ENCODE measurements around the gene PLPPR2.
"Not testable (repeated sequence)": the region's sequence is repeated elsewhere in the genome, so short reads cannot be mapped to it uniquely, and the experiment has no call there.

PLPPR2 gene

GRCh38 chr19:11355160-11356073 is at the start of gene PLPPR2:
PLPPR2 (plus strand) TSS chr19:11355432; CDS start chr19:11357674, 2,242 bp downstream.
- peak; percentile 91 for DNase-seq (ENCODE audit: low read depth, low spot score)

GRCh38 chr19:11306337-11306736 is 48.9 kb upstream of the PLPPR2 start:
- no peak for DNase-seq (ENCODE audit: low read depth, low spot score)
- in situ Hi-C loops (cut with HindIII; ENCODE audit: low sequenced_read_pairs) = no loop called here
- no peak for TF ChIP-seq CTCF (IDR thresholded peaks at IDR 0.05; ENCODE audit: low read depth, low read length)
- H3K4me3 ChIP-seq (ENCODE audit: low read depth, low read length) = no peak overlapping the region

More at GRCh38 chr19:11355160-11356073, at the start of gene PLPPR2:
- peak within 1 kb of the TSS; percentile 65 for H3K4me3 ChIP-seq (ENCODE audit: low read depth, low read length)
- in situ Hi-C loops (cut with HindIII; ENCODE audit: low sequenced_read_pairs) = no loop called here
- no peak for TF ChIP-seq CTCF (IDR thresholded peaks at IDR 0.05; ENCODE audit: low read depth, low read length)

- DNase-seq (ENCODE audit: low read depth, low spot score); in situ Hi-C loops (cut with HindIII; ENCODE audit: low sequenced_read_pairs); H3K4me3 ChIP-seq (ENCODE audit: low read depth, low read length): not testable (repeated sequence)
These were observed 34.8 kb upstream of the PLPPR2 start for GRCh38 chr19:11320278-11320995.

- in situ Hi-C loops (cut with HindIII; ENCODE audit: low sequenced_read_pairs) = no loop called here
- no peak for TF ChIP-seq CTCF (IDR thresholded peaks at IDR 0.05; ENCODE audit: low read depth, low read length)
- no peak overlapping the region for H3K4me3 ChIP-seq (ENCODE audit: low read depth, low read length)
- DNase-seq (ENCODE audit: low read depth, low spot score) = no peak
These were observed 33.8 kb upstream of the PLPPR2 start for GRCh38 chr19:11321191-11322126.

GRCh38 chr19:11322269-11323024 is 32.8 kb upstream of the PLPPR2 start:
- H3K4me3 ChIP-seq (ENCODE audit: low read depth, low read length) = no peak overlapping the region
- no peak for DNase-seq (ENCODE audit: low read depth, low spot score)
- in situ Hi-C loops (cut with HindIII; ENCODE audit: low sequenced_read_pairs) = no loop called here
- no peak for TF ChIP-seq CTCF (IDR thresholded peaks at IDR 0.05; ENCODE audit: low read depth, low read length)

GRCh38 chr19:11323601-11324078 is 31.6 kb upstream of the PLPPR2 start:
- DNase-seq (ENCODE audit: low read depth, low spot score) = no peak
- no peak overlapping the region for H3K4me3 ChIP-seq (ENCODE audit: low read depth, low read length)
- TF ChIP-seq CTCF (IDR thresholded peaks at IDR 0.05; ENCODE audit: low read depth, low read length) = no peak
- in situ Hi-C loops (cut with HindIII; ENCODE audit: low sequenced_read_pairs) = no loop called here

Data from astrocyte of the spinal cord (primary cell).